Activated CD8-positive, alpha-beta memory T cell treated with anti-CD3 and anti-CD28 coated beads for 1 hour (primary cell): ENCODE measurements around the gene TSPAN14.

Experiments
- DNase-seq, 2 donors: peaks; one replicate each; pipeline ENCODE4 v3.0.0-alpha.2; 2020; ENCODE audit warnings: low read depth in 1 of 2; ENCODE audit errors: extremely low read depth in 1 of 2

Gene TSPAN14

GRCh38 chr10:80421707-80422536, 32.2 kb upstream of the TSPAN14 start:
- DNase-seq, result no peak

GRCh38 chr10:80425901-80426300, 28.2 kb upstream of the TSPAN14 start:
- DNase-seq, result no peak

GRCh38 chr10:80427541-80427940, 26.6 kb upstream of the TSPAN14 start:
- no peak for DNase-seq

- no peak for DNase-seq
Observed at GRCh38 chr10:80429521-80429973, 24.6 kb upstream of the TSPAN14 start.

GRCh38 chr10:80433134-80433533, 21.0 kb upstream of the TSPAN14 start:
- no peak for DNase-seq

- no peak for DNase-seq
Observed at GRCh38 chr10:80436446-80437098, 17.5 kb upstream of the TSPAN14 start.

GRCh38 chr10:80437227-80437626, 16.9 kb upstream of the TSPAN14 start:
- no peak for DNase-seq

GRCh38 chr10:80441831-80442230, 12.3 kb upstream of the TSPAN14 start:
- no peak for DNase-seq

- DNase-seq, result no peak
Observed at GRCh38 chr10:80442879-80443278, 11.2 kb upstream of the TSPAN14 start.

- DNase-seq, result no peak
Observed at GRCh38 chr10:80443531-80443974, 10.6 kb upstream of the TSPAN14 start.

- no peak for DNase-seq
Observed at GRCh38 chr10:80444124-80444523, 10.0 kb upstream of the TSPAN14 start.

- DNase-seq, result peak in 1 of 2 donors; percentile 62
Observed at GRCh38 chr10:80444646-80445319, 9.3 kb upstream of the TSPAN14 start.

- DNase-seq, result no peak
Observed at GRCh38 chr10:80447436-80448190, 6.5 kb upstream of the TSPAN14 start.

- DNase-seq, result no peak
Observed at GRCh38 chr10:80448209-80448942, 5.7 kb upstream of the TSPAN14 start.

GRCh38 chr10:80449520-80449919, 4.6 kb upstream of the TSPAN14 start:
- DNase-seq, result no peak

- DNase-seq, result no peak
Observed at GRCh38 chr10:80451132-80451531, 3.0 kb upstream of the TSPAN14 start.

- no peak for DNase-seq
Observed at GRCh38 chr10:80452069-80452468, 2.0 kb upstream of the TSPAN14 start.

- no peak for DNase-seq
Observed at GRCh38 chr10:80452640-80453039, 1.5 kb upstream of the TSPAN14 start.

GRCh38 chr10:80453056-80453841, 861 bp upstream of the TSPAN14 start:
- no peak for DNase-seq
